Karpas-422 (cell line): Measurements from ENCODE around the gene HOXD1. TPM values are rescaled to one million over a fixed set of nuclear protein-coding genes. Genes with fewer than 3 reads are reported as not detected.

Source experiments
- DNase-seq: peaks from one replicate; pipeline ENCODE4 v3.0.0-alpha.2; 2015
- H2AFZ ChIP-seq: fragments of 200-600 bp; sonication (generic); 2 replicates; pipeline ENCODE4 v1.6.1; 2014; ENCODE audit warnings: antibody characterized with exemption, low read length, mixed read lengths
- H3K27ac ChIP-seq: fragments of 200-600 bp; sonication (generic); 2 replicates; pipeline ENCODE4 v1.5.1; 2014; ENCODE audit warnings: mild to moderate bottlenecking, low read length, moderate library complexity
- H3K27me3 ChIP-seq: fragments of 200-600 bp; sonication (generic); 2 replicates; pipeline ENCODE4 v1.6.1; 2014; ENCODE audit warnings: low read length, mixed read lengths
- H3K36me3 ChIP-seq: fragments of 200-600 bp; sonication (generic); 2 replicates; pipeline ENCODE4 v1.6.1; 2014; ENCODE audit warnings: low read length, mixed read lengths; ENCODE audit not compliant: insufficient read depth
- H3K4me1 ChIP-seq: fragments of 200-600 bp; sonication (generic); 2 replicates; pipeline ENCODE4 v1.6.1; 2014; ENCODE audit warnings: mild to moderate bottlenecking, low read length, mixed read lengths
- H3K4me2 ChIP-seq: fragments of 200-600 bp; sonication (generic); 2 replicates; pipeline ENCODE4 v1.6.1; 2014; ENCODE audit warnings: low read length, low read depth, mild to moderate bottlenecking; ENCODE audit not compliant: poor library complexity, severe bottlenecking
- H3K4me3 ChIP-seq: fragments of 200-600 bp; sonication (generic); 2 replicates; pipeline ENCODE4 v1.5.1; 2014; ENCODE audit warnings: mild to moderate bottlenecking, antibody characterized with exemption, low read length, mixed read lengths
- H3K79me2 ChIP-seq: fragments of 200-600 bp; sonication (generic); 2 replicates; pipeline ENCODE4 v1.6.1; 2014; ENCODE audit warnings: mild to moderate bottlenecking, low read length, mixed read lengths
- H3K9ac ChIP-seq: fragments of 200-600 bp; sonication (generic); 2 replicates; pipeline ENCODE4 v1.6.0; 2014; ENCODE audit warnings: low read length
- H3K9me2 ChIP-seq: fragments of 200-600 bp; sonication (generic), shearing (Covaris generic); replicated peaks from 2 replicates; pipeline ENCODE4 v1.6.0; 2014; ENCODE audit warnings: mild to moderate bottlenecking, low read length, moderate library complexity; ENCODE audit not compliant: insufficient read depth
- H3K9me3 ChIP-seq: fragments of 300-700, 200-600 bp; sonication (generic); 2 replicates; pipeline ENCODE4 v1.6.1; 2014; ENCODE audit warnings: low read length, mixed read lengths
- H4K20me1 ChIP-seq: fragments of 200-600 bp; sonication (generic); 2 replicates; pipeline ENCODE4 v1.6.1; 2014; ENCODE audit warnings: mild to moderate bottlenecking, antibody characterized with exemption, low read length, low read depth; ENCODE audit not compliant: insufficient read depth
- total RNA-seq: library from RNA; depleted of rRNA; stranded (reverse); fragments of >200 nt; shearing (Covaris generic); gene quantifications from 2 replicates; pipeline ENCODE4 v1.2.3, GENCODE V29; 2014; ENCODE audit warnings: low replicate concordance

Gene HOXD1
- total RNA-seq, 1 experiment from 2014 or later, result not detected

DNA sequence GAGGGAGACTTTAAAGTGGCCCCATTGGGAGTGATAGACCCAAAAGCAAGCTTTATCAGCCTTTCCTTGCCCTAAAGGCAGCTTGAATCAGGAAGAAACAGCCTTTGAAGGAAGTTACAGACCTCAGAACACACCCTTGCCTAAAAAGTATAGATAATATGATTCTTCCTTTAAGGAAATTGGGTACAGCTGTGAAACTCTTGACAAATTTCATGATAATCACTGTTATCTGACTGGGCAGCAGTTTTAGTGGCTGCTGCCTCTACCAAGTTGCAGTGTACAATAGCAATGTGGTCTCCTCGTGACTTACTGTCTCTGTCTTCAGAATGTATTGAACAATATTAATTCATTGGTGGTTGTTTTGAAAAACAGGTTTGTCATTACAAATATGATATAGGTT lies 16.7 kb downstream of the HOXD1 start:
- H4K20me1 ChIP-seq, result no peaks in the 10 kb centered on the region
- H3K9me3 ChIP-seq, result no peaks in the 10 kb centered on the region
- H3K79me2 ChIP-seq, result no peaks in the 10 kb centered on the region
- H3K27me3 ChIP-seq, result no peaks in the 10 kb centered on the region
- no peak for DNase-seq
- no peaks in the 10 kb centered on the region for H3K4me1 ChIP-seq
- H3K4me2 ChIP-seq, result no peak overlapping the region
- no peaks in the 10 kb centered on the region for H3K36me3 ChIP-seq
- no peaks in the 10 kb centered on the region for H3K9me2 ChIP-seq
- no peak overlapping the region for H3K27ac ChIP-seq
- H3K9ac ChIP-seq, result no peak overlapping the region
- no peak overlapping the region for H2AFZ ChIP-seq
- H3K4me3 ChIP-seq, result no peak overlapping the region

- H3K4me2 ChIP-seq, result no peak overlapping the region
- H3K4me3 ChIP-seq, result no peak overlapping the region
- H3K79me2 ChIP-seq, result no peaks in the 10 kb centered on the region
- no peak for DNase-seq
- no peak overlapping the region for H3K27ac ChIP-seq
- no peaks in the 10 kb centered on the region for H3K9me3 ChIP-seq
- no peaks in the 10 kb centered on the region for H4K20me1 ChIP-seq
- no peak overlapping the region for H2AFZ ChIP-seq
- H3K9me2 ChIP-seq, result no peaks in the 10 kb centered on the region
- H3K27me3 ChIP-seq, result no peaks in the 10 kb centered on the region
- no peak overlapping the region for H3K9ac ChIP-seq
- no peaks in the 10 kb centered on the region for H3K36me3 ChIP-seq
- H3K4me1 ChIP-seq, result no peaks in the 10 kb centered on the region
Observed at GRCh38 chr2:176206136-176206535, 17.7 kb downstream of the HOXD1 start.

DNA sequence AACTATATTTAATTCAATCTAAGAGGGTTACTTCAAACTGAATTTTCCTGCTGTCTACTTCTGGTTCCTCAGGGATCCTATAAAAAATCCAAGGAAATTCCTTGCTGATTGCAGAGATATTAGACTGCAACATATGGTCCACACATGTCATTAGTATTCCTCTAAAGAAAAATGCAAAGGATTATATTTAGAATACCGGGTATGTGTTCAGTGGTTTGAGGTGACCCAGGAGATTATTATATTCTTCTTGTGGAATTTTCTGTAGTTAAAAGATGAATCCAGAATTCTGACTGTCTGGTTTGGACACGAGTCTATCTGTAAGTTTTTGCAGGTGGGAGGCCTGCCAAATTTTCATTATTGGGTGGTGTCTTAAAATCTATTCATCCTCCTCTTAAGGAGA lies 18.2 kb downstream of the HOXD1 start:
- Histone ChIP-seq H3K36me3 (no peaks in the 10 kb centered on the region), H3K9me3 (no peaks in the 10 kb centered on the region), H3K4me1 (no peaks in the 10 kb centered on the region), H3K9ac (no peak overlapping the region), H3K9me2 (no peaks in the 10 kb centered on the region), H4K20me1 (no peaks in the 10 kb centered on the region), H3K4me2 (no peak overlapping the region), H3K27ac (no peak overlapping the region), H2AFZ (no peak overlapping the region), H3K79me2 (no peaks in the 10 kb centered on the region), H3K4me3 (no peak overlapping the region), H3K27me3 (no peaks in the 10 kb centered on the region)
- DNase-seq, result no peak

- Histone ChIP-seq H4K20me1 (no peaks in the 10 kb centered on the region), H3K9ac (no peak overlapping the region), H3K4me1 (no peaks in the 10 kb centered on the region), H3K27ac (no peak overlapping the region), H3K79me2 (no peaks in the 10 kb centered on the region), H3K9me2 (no peaks in the 10 kb centered on the region), H3K4me3 (no peak overlapping the region), H3K4me2 (no peak overlapping the region), H3K27me3 (no peaks in the 10 kb centered on the region), H3K9me3 (no peaks in the 10 kb centered on the region), H2AFZ (no peak overlapping the region), H3K36me3 (no peaks in the 10 kb centered on the region)
- no peak for DNase-seq
Observed at GRCh38 chr2:176211110-176211509, 22.6 kb downstream of the HOXD1 start.

DNA sequence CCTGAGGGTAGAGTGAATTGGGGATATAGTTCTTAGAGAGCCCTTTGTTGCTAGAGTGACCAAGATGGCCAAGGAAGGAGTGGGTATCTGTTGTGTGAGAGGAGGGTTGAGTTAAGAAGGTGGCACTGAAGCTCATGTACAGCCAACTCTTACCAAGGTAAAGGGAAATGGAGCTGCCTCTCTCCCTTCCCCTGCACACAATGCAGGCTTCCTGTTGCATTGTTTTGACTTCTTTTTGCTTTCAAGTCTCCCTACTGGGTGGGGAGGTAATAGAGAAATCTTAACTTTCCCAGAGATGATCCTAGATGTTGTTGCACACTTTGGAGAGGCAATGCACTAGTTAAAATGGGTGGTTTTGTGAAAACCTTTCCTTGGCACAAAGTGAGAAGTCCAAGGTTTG lies 23.8 kb downstream of the HOXD1 start:
- Histone ChIP-seq H3K36me3 (no peaks in the 10 kb centered on the region), H3K27me3 (no peaks in the 10 kb centered on the region), H3K4me3 (no peak overlapping the region), H3K79me2 (no peaks in the 10 kb centered on the region), H3K9me3 (no peaks in the 10 kb centered on the region), H2AFZ (no peak overlapping the region), H3K4me2 (no peak overlapping the region), H3K9ac (no peak overlapping the region), H3K9me2 (no peaks in the 10 kb centered on the region), H3K27ac (no peak overlapping the region), H4K20me1 (no peaks in the 10 kb centered on the region), H3K4me1 (no peaks in the 10 kb centered on the region)
- no peak for DNase-seq

DNA sequence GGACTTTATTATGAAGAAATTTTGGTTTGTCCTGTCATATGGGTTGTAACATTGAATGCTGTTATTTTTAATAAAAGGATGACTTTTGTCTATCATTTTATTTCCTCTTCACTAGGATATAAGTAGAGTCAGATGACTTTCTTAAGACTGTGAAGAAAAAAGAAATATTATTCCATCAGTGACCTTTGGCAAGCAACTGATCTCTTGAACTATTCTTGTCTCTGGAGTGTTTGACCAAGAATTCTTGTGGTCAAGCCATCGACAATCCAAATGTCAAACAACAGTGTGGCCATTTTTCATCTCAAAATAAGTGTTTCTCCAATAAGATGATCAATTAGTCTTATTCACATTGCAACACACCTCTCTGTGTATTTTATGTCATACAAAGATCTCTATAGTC lies 24.9 kb downstream of the HOXD1 start:
- Histone ChIP-seq H3K4me2 (no peak overlapping the region), H3K27me3 (no peaks in the 10 kb centered on the region), H3K9ac (no peak overlapping the region), H3K4me3 (no peak overlapping the region), H3K9me2 (no peaks in the 10 kb centered on the region), H3K36me3 (no peaks in the 10 kb centered on the region), H3K79me2 (no peaks in the 10 kb centered on the region), H2AFZ (no peak overlapping the region), H3K9me3 (no peaks in the 10 kb centered on the region), H3K27ac (no peak overlapping the region), H4K20me1 (no peaks in the 10 kb centered on the region), H3K4me1 (no peaks in the 10 kb centered on the region)
- no peak for DNase-seq

DNA sequence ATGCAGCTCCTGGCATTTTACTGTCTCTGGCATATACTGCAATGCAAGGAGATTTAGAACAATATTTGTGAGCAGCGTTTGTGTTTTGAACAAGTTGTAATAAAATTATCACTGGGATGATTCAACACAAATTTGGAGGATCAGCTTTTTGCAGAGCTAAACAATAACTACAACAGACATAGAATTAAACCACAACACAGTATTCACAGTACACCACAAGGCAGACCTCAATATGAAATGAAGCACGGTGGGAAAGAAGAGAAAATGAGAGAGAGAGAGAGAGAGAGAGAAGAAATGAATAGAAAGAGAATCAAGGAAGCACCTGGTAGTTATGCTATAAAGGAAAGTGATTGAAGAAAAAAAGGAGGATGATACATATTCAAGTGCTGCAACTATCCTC lies 39.4 kb downstream of the HOXD1 start:
- Histone ChIP-seq H3K9ac (no peak overlapping the region), H2AFZ (no peak overlapping the region), H3K4me2 (no peak overlapping the region), H3K9me3 (no peaks in the 10 kb centered on the region), H3K79me2 (no peaks in the 10 kb centered on the region), H3K4me1 (no peaks in the 10 kb centered on the region), H3K36me3 (no peaks in the 10 kb centered on the region), H3K27ac (no peak overlapping the region), H3K4me3 (no peak overlapping the region), H3K9me2 (no peaks in the 10 kb centered on the region), H3K27me3 (no peaks in the 10 kb centered on the region), H4K20me1 (no peaks in the 10 kb centered on the region)
- no peak for DNase-seq

GRCh38 chr2:176234156-176234555 lies 45.7 kb downstream of the HOXD1 start:
- Histone ChIP-seq H3K36me3 (no peaks in the 10 kb centered on the region), H4K20me1 (no peaks in the 10 kb centered on the region), H3K79me2 (no peaks in the 10 kb centered on the region), H3K9me3 (no peaks in the 10 kb centered on the region), H3K9me2 (no peaks in the 10 kb centered on the region), H3K4me3 (no peak overlapping the region), H3K4me1 (no peaks in the 10 kb centered on the region), H3K9ac (no peak overlapping the region), H3K27me3 (no peaks in the 10 kb centered on the region), H3K4me2 (no peak overlapping the region), H3K27ac (no peak overlapping the region), H2AFZ (no peak overlapping the region)
- DNase-seq, result no peak

GRCh38 chr2:176234940-176235339 lies 46.5 kb downstream of the HOXD1 start:
- H3K9me2 ChIP-seq, result no peaks in the 10 kb centered on the region
- H3K9me3 ChIP-seq, result no peaks in the 10 kb centered on the region
- H4K20me1 ChIP-seq, result no peaks in the 10 kb centered on the region
- no peak overlapping the region for H3K4me2 ChIP-seq
- no peak overlapping the region for H3K4me3 ChIP-seq
- no peaks in the 10 kb centered on the region for H3K4me1 ChIP-seq
- H3K36me3 ChIP-seq, result no peaks in the 10 kb centered on the region
- H3K79me2 ChIP-seq, result no peaks in the 10 kb centered on the region
- H3K9ac ChIP-seq, result no peak overlapping the region
- H3K27me3 ChIP-seq, result no peaks in the 10 kb centered on the region
- no peak overlapping the region for H2AFZ ChIP-seq
- no peak for DNase-seq
- H3K27ac ChIP-seq, result no peak overlapping the region
